D721Med (cell line): ENCODE results near the gene NEURL1.
A peak's percentile ranks its signal among the peaks of the same experiment; 100 is the strongest.
"Not testable (repeated sequence)": the region's sequence is repeated elsewhere in the genome, so short reads cannot be mapped to it uniquely, and the experiment has no call there.

ENCODE experiments used
- DNase-seq: peaks from one replicate; pipeline ENCODE4 v3.0.0; 2011; ENCODE audit warnings: low spot score; ENCODE audit not compliant: insufficient read length
- FAIRE-seq: peaks from 2 replicates; lab custom pipeline; 2011; peaks lifted over from hg19 to GRCh38; lab: Jason Lieb, UNC
- TF ChIP-seq, protein P1 (sequence below): IDR thresholded peaks from 2 replicates; pipeline ENCODE4 v1.5.1; 2012; ENCODE audit warnings: mild to moderate bottlenecking, control low read depth; ENCODE audit not compliant: insufficient read depth; ENCODE audit errors: missing control alignments

NEURL1 gene

DNA sequence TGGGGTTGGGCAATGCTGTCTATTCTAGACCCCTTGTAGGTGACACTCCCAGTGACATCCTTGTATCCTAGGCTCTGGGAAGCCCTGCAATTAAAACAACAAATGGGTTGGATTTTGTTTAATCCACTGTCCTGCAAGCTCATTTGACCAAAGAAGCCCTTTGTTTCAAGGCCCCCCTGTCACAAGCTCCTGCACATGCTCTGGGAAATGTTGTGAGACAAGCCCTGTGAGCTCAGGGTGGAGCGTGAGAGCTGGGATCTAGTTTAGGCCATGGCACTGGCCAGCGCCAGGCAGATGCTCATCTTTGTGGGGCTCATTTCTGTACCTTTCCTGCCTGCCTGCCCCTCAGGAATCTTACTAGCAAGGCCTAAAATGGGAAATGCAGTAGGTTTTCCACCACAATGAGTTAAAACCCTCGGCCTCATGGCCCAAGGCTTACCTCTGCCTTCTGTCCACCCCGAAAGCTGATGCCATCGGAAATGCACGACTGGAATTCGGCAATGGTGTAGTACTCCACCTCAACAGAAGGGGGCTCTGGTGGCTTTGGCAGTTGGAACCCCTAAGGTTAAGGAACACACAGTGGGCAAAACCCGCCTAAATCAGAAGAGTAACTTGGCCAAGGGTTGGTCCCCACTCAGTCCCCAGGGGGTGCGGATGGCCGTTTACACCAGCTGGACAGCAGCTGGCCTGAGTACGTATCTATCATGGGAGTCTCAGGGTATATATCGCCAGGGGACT lies 112.0 kb downstream of the NEURL1 start:
- FAIRE-seq (no peak), DNase-seq (no peak)
- TF ChIP-seq, protein P1, sequence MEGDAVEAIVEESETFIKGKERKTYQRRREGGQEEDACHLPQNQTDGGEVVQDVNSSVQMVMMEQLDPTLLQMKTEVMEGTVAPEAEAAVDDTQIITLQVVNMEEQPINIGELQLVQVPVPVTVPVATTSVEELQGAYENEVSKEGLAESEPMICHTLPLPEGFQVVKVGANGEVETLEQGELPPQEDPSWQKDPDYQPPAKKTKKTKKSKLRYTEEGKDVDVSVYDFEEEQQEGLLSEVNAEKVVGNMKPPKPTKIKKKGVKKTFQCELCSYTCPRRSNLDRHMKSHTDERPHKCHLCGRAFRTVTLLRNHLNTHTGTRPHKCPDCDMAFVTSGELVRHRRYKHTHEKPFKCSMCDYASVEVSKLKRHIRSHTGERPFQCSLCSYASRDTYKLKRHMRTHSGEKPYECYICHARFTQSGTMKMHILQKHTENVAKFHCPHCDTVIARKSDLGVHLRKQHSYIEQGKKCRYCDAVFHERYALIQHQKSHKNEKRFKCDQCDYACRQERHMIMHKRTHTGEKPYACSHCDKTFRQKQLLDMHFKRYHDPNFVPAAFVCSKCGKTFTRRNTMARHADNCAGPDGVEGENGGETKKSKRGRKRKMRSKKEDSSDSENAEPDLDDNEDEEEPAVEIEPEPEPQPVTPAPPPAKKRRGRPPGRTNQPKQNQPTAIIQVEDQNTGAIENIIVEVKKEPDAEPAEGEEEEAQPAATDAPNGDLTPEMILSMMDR, result peak; percentile 38

DNA sequence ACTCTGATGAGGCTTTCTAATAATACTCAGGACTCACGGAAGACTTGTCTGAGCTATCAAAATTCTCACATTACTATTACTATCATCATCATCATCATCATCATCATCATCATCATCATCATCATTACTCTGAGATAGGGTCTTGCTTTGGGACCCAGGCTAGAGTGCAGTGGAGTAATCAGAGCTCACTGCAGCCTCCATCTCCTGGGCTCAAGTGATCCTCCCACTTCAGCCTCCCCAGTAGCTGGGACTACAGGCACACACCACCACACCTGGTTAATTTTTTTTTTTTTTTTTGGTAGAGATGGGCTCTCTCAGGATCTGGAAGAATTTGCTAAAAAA lies 112.6 kb downstream of the NEURL1 start:
- not testable (repeated sequence) for DNase-seq, FAIRE-seq

DNA sequence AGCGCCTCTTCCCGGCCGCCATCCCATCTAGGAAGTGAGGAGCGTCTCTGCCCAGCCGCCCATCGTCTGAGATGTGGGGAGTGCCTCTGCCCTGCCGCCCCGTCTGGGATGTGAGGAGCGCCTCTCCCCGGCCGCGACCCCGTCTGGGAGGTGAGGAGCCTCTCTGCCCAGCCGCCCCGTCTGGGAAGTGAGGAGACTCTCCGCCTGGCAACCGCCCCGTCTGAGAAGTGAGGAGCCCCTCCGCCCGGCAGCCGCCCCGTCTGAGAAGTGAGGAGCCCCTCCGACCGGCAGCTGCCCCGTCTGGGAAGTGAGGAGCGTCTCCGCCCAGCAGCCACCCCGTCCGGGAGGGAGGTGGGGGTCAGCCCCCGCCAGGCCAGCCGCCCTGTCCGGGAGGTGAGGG lies 113.5 kb downstream of the NEURL1 start:
- DNase-seq, FAIRE-seq: not testable (repeated sequence)

DNA sequence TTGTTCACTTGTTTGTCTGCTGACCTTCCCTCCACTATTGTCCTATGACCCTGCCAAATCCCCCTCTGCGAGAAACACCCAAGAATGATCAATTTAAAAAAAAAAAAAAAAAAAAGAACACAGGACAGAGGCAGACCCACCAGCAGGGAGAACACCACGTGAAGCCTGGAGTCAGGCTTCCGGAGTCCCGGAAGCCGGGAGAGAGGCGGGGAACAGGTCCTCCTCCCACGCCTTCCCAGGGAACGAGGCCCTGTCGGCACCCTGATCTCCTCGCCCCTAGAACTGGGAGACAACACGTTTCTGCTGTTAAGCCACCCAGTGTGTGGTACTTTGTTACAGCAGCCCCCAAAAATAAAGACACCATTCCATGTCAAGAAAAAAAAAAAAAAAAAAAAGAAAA lies 114.6 kb downstream of the NEURL1 start:
- FAIRE-seq, result not testable (repeated sequence)

DNA sequence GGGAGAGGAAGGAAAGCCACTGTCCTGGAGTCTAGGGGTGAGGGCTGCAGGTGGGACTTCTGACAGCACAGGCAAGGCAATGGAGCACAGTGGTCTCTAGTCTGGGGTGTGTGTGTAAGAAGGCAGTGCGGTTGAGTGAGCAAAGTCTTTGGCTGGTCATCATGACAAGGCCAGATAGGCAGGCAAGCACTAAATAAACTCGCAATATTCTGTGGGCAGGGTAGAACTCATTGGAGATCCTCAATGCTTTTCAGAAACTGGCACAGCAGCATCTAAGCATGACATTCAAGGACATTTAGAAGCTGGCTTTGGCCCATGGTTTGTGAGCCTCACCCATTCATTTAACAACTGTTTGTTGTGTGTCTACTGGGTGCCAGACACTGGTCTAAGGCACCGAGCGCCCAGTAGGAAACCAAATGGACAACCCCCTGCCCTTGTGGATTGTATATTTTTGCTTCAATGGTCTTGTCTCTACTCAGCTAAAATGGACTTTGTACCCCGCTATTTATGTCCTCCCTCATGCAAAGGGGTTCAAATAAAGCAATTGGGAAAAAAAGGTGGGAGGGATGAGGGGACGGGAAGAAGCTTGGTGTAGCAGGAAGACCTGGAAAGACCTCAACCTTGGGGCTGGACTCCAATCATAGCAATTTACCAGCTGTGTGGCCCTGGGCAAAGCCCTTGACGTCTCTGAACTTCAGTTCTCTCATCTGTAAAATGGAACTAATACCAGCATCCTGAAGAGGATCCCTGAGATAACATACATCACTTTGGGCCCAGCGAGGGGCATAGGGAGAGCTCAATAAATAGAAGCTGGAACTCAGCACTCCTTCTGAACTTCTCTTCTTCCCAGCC lies 116.0 kb downstream of the NEURL1 start:
- TF ChIP-seq, protein P1, result no peak
- DNase-seq (no peak), FAIRE-seq (no peak)

More for the DNA sequence above, 114.6 kb downstream of the NEURL1 start:
- not testable (repeated sequence) for DNase-seq

DNA sequence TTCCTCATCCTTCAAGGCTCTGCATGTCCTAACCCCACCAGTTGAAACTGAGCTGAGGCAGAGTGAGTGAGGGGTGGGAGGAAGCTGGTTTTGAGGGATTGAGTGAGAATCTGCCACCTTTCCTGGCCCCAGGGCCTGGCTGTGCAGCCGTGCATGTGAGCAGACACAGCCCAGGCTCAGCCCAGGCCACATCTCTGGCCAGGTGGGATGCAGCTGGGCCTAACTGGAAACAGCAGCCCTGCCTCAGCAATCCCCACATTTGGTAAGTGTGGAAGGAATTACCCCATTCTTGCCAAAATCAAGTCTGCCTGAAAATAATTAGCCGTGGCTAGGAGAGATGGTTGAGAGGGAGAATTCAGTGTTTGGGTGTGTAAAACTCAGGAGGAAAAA lies 116.6 kb downstream of the NEURL1 start:
- DNase-seq (no peak), FAIRE-seq (no peak)
- TF ChIP-seq, protein P1, result no peak

DNA sequence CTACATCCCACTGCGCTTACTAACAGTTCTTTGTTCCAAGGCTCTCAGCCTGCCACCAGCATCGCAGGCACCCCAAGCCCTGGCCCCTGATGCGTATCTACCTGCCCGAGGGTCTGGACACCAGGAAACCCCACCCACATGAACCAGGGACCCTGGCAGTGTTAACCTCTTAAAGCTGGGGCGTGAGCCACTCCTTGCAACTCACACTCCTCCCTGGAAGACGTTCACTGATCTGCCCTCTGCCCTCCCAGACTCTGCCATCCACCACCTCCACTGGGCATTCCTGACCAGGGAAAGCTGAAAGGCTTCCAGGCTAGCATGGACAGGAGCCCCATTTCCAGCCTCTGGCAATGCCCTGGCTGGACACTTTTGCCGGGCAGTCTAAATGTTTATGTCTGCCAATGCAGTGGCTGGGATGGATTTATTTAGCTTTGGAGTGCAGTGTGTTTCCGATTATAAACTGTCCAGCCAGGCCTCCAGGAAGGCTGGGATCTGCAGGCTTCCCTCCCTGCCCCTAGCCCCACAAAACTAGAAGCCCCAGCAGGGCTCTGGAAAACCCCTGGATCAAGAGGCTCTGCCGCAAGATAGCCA lies 117.5 kb downstream of the NEURL1 start:
- TF ChIP-seq, protein P1, result no peak
- FAIRE-seq (no peak), DNase-seq (no peak)

DNA sequence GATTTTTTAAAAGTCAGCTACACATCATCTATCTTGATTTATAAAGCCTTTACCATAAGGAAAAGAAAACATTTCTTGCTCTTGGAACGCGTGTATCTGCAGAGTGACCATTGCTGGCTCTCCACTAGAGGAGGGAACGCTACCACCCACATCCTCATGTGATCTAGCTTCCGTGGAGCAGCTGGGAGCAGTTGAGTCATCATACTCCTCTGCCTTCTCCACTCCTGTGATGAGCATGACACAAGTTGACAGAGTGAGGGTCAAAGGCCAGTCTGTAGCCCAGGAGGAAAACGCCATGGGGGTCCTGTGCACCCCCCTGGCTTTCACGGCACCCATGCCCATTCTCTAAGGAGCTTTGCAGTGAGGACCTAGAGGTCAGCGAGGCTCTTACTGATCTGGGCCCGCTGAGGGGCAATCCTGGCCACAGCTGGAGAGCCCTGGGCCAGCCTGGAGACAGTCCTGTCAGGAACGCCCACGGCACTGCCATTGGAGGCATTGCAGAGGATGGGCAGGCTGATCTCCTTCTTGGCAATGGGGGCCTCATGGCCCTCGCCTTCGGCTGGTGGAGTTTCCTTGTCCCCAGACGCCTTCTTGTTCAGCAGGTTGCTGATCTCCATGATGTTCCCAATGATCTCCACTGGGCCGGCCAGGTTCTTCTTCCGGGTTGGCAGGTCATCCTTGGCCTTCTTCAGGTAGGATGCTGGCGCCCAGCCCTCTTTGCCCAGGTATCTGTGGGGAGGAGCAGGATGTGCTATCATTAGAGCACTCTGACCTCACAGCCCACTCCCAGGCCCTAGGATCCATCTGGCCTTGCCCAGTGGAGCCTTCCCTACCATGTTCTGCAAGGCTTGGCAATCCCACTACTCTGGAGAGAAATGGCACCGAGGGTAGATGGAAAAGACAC lies 119.2 kb downstream of the NEURL1 start:
- DNase-seq, result no peak
- FAIRE-seq, result no peak
- TF ChIP-seq, protein P1, result no peak
